Stimulated activated memory B cell treated with anti-CD40 and anti-IgM and Interleukin-4, amounts not matched to agents 10 μg/mL and 1 μg/mL and 100 μg/mL, for 72 hours (primary cell): ENCODE data around the gene SIRT1.
"Not testable (repeated sequence)": the region's sequence is repeated elsewhere in the genome, so short reads cannot be mapped to it uniquely, and the experiment has no call there.

Experiments used
- ATAC-seq: fragments of 150-1000 bp; cut with Tn5 transposase; 2 replicates; pipeline ENCODE4 v1.10.0; 2021
- H3K27ac Mint-ChIP-seq: one replicate; pipeline ENCODE4 v1.8.0; 2022; ENCODE audit warnings: mild to moderate bottlenecking, mixed read lengths
- H3K27me3 Mint-ChIP-seq: one replicate; pipeline ENCODE4 v1.8.0; 2022; ENCODE audit warnings: mixed read lengths
- H3K36me3 Mint-ChIP-seq: one replicate; pipeline ENCODE4 v1.8.0; 2022; ENCODE audit warnings: mixed read lengths
- H3K4me1 Mint-ChIP-seq: one replicate; pipeline ENCODE4 v1.8.0; 2022; ENCODE audit warnings: mixed read lengths
- H3K4me3 Mint-ChIP-seq: one replicate; pipeline ENCODE4 v1.8.0; 2022; ENCODE audit warnings: mild to moderate bottlenecking, moderate library complexity, mixed read lengths
- H3K9me3 Mint-ChIP-seq: one replicate; pipeline ENCODE4 v1.8.0; 2022; ENCODE audit warnings: mixed read lengths

Gene SIRT1

DNA sequence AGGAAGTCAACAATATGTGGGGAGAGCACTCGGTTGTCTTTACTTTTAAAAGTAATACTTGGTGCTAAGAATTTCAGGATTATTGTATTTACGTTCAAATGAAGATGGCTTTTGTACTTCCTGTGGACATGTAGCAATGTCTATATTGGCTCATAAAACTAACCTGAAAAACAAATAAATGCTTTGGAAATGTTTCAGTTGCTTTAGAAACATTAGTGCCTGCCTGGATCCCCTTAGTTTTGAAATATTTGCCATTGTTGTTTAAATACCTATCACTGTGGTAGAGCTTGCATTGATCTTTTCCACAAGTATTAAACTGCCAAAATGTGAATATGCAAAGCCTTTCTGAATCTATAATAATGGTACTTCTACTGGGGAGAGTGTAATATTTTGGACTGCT, 32.7 kb downstream of the SIRT1 start:
- no peak overlapping the region for H3K4me3 Mint-ChIP-seq
- H3K9me3 Mint-ChIP-seq = no peaks in the 10 kb centered on the region
- no peak for ATAC-seq
- H3K4me1 Mint-ChIP-seq = peaks cover 11% of the 10 kb centered on the region
- H3K36me3 Mint-ChIP-seq = peaks cover 33% of the 10 kb centered on the region
- H3K27me3 Mint-ChIP-seq = no peaks in the 10 kb centered on the region
- no peak overlapping the region for H3K27ac Mint-ChIP-seq

DNA sequence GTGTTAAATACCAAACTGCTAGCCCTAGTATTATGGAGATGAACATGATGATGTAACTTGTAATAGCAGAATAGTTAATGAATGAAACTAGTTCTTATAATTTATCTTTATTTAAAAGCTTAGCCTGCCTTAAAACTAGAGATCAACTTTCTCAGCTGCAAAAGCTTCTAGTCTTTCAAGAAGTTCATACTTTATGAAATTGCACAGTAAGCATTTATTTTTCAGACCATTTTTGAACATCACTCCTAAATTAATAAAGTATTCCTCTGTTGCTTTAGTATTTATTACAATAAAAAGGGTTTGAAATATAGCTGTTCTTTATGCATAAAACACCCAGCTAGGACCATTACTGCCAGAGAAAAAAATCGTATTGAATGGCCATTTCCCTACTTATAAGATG, 33.2 kb downstream of the SIRT1 start:
- no peak overlapping the region for H3K4me3 Mint-ChIP-seq
- peaks cover 28% of the 10 kb centered on the region for H3K36me3 Mint-ChIP-seq
- no peaks in the 10 kb centered on the region for H3K9me3 Mint-ChIP-seq
- no peak overlapping the region for H3K27ac Mint-ChIP-seq
- peaks cover 6% of the 10 kb centered on the region for H3K4me1 Mint-ChIP-seq
- no peak for ATAC-seq
- no peaks in the 10 kb centered on the region for H3K27me3 Mint-ChIP-seq

DNA sequence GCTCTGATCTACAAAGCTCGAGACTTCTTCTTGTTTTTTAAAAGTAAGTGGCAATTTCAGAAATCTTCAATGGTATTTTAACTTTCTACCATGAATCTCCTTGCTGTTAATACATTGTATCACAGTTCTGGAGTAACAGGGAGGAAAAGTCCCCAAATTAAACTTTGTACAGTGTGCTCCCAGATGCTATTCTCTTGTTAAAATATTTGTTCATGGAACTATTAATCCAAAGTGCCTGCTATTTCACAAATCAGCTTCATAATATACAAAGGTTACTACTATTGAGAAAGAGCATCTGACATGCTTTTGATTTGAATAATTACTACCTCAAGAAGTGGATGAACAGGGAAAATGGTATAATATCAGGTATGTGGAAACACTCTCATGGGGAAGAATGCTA, 36.6 kb downstream of the SIRT1 start:
- H3K27ac Mint-ChIP-seq = no peak overlapping the region
- H3K27me3 Mint-ChIP-seq = no peaks in the 10 kb centered on the region
- H3K9me3 Mint-ChIP-seq = no peaks in the 10 kb centered on the region
- no peak for ATAC-seq
- no peaks in the 10 kb centered on the region for H3K4me1 Mint-ChIP-seq
- H3K36me3 Mint-ChIP-seq = peaks cover 6% of the 10 kb centered on the region
- H3K4me3 Mint-ChIP-seq = no peak overlapping the region

DNA sequence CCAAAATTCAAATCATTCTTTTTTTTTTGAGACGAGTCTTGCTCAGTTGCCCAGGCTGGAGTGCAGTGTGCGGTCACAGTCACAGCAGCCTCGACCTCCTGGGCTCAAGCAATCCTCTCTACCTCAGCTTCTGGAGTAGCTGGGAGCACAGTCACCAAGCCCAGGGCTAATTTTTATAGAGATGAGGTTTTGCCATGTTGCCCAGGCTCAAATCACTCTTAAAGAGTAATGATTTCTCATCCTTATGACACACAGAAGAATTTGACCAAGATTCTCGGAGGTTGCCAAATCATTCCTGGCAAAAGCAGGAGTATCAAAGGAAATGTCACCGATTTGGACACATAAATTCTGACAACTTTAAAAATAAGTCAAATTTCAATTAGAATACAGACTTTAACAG, 39.1 kb downstream of the SIRT1 start:
- H3K27me3 Mint-ChIP-seq = no peaks in the 10 kb centered on the region
- no peak overlapping the region for H3K4me3 Mint-ChIP-seq
- ATAC-seq = no peak
- H3K27ac Mint-ChIP-seq = no peak overlapping the region
- no peaks in the 10 kb centered on the region for H3K9me3 Mint-ChIP-seq
- H3K36me3 Mint-ChIP-seq = peaks cover 15% of the 10 kb centered on the region
- H3K4me1 Mint-ChIP-seq = no peaks in the 10 kb centered on the region

DNA sequence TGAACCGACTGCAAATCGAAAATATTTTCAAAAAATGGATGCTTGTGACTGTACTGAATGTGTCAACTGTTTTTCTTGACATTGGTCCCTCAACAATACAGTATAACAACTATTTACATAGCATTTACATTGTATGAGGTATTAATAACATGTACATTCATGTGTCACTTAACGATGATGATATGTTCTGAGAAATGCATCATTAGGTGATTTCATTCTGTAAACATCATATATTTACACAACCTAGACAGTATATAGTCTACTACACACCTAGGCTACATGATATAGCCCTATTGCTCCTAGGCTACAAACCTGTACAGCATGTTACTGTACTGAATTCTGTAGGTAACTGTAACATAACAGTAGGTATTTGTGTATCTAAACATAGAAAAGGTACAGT, 39.7 kb downstream of the SIRT1 start:
- ATAC-seq = no peak
- H3K9me3 Mint-ChIP-seq = no peaks in the 10 kb centered on the region
- peaks cover 17% of the 10 kb centered on the region for H3K36me3 Mint-ChIP-seq
- H3K4me3 Mint-ChIP-seq = no peak overlapping the region
- H3K27ac Mint-ChIP-seq = no peak overlapping the region
- H3K27me3 Mint-ChIP-seq = no peaks in the 10 kb centered on the region
- no peaks in the 10 kb centered on the region for H3K4me1 Mint-ChIP-seq

DNA sequence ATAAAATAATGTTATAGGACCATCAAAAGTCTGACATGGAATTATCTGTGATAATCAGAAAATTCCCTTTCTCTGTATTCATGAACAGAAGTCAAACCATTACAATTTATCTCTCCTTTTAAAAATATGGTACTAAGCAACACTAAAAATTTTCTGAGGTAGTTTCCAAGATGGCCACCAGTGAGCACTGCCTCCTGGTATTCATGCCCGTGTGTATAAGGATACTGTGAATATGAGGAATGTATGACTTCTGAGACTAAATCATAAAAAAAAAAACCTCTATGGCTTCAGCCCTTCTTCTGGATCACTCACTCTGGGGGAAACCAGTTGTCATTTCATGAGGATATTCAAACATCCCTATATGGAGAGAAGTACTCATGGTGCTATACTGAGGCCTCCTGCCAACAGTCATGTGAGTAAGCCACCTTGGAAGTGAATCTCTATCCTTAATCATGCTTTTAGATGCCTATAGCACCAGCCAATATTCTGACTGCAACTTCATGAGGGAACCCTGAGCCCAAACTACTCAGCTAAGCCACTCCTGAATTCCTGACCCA, 41.1 kb downstream of the SIRT1 start:
- no peaks in the 10 kb centered on the region for H3K27me3 Mint-ChIP-seq
- H3K36me3 Mint-ChIP-seq = peaks cover 21% of the 10 kb centered on the region
- H3K9me3 Mint-ChIP-seq = no peaks in the 10 kb centered on the region
- no peak overlapping the region for H3K4me3 Mint-ChIP-seq
- H3K4me1 Mint-ChIP-seq = no peaks in the 10 kb centered on the region
- no peak overlapping the region for H3K27ac Mint-ChIP-seq
- ATAC-seq = no peak

DNA sequence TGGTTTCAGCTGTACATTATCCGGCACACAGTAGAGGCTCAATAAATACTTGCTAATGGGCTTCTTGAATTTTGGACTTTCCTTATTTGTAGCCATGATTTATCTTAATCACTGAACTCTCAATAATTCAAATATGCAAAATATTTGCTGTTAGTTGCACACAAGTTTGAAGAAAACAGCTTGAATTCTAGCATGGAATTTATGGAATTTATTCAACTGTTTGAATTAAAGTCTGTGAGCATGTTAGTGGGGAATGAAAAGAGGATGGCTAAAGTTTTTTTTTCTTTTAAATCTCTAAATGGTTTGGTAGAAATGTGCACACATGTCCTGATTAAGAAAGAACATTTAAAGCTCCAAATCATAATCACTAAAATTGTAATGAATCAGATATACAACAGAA, 42.5 kb downstream of the SIRT1 start:
- Mint-ChIP-seq H3K27me3 (no peaks in the 10 kb centered on the region), H3K36me3 (peaks cover 26% of the 10 kb centered on the region)
- no peak for ATAC-seq

DNA sequence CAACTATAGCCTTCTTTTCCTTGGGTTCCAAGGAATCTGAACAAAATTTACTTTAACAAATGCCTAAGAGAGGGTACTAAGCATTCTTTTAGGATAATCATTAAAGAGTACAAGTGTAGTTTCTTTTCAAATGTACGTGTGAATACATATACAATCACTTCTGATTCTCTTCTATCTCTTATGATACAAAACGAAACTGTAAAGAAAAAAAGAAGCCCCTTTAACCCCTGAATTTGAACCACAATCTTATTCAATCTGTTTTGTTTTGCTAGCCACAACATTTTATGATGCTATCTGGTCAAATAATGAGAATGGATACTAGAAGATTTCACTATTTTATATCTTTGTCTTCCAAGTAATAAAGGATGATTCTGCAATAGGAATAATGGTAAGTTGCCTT, 48.7 kb downstream of the SIRT1 start:
- Mint-ChIP-seq H3K4me3 (no peak overlapping the region), H3K36me3 (peaks cover 53% of the 10 kb centered on the region), H3K9me3 (no peaks in the 10 kb centered on the region), H3K27me3 (no peaks in the 10 kb centered on the region), H3K27ac (no peak overlapping the region), H3K4me1 (no peaks in the 10 kb centered on the region)
- no peak for ATAC-seq

More for the DNA sequence above, 42.5 kb downstream of the SIRT1 start:
- peak overlapping the region; percentile 49 for H3K27ac Mint-ChIP-seq
- H3K9me3 Mint-ChIP-seq = no peaks in the 10 kb centered on the region
- no peak overlapping the region for H3K4me3 Mint-ChIP-seq
- H3K4me1 Mint-ChIP-seq = no peaks in the 10 kb centered on the region

DNA sequence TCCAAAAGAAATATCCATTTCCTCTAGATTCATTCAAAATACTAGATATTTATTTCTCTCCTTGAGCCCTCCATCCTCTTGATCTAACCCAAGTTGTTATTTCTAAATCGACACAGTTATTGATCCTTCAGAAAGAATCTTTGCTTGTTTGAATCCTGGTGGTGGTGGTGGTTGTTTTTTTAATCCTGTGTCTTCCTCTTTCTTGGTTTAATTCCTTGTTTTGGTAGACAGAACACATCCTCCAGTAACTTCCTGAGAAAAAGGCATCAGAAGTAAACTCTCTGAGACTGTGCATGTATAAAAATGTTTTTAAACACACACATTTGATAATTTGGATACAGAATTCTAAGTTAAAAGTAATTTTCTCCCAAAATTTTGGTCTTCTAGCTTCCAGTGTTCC, 49.9 kb downstream of the SIRT1 start:
- H3K36me3 Mint-ChIP-seq = peaks cover 56% of the 10 kb centered on the region
- no peaks in the 10 kb centered on the region for H3K27me3 Mint-ChIP-seq
- no peak overlapping the region for H3K27ac Mint-ChIP-seq
- ATAC-seq = no peak
- H3K4me3 Mint-ChIP-seq = no peak overlapping the region
- H3K4me1 Mint-ChIP-seq = no peaks in the 10 kb centered on the region
- no peaks in the 10 kb centered on the region for H3K9me3 Mint-ChIP-seq

DNA sequence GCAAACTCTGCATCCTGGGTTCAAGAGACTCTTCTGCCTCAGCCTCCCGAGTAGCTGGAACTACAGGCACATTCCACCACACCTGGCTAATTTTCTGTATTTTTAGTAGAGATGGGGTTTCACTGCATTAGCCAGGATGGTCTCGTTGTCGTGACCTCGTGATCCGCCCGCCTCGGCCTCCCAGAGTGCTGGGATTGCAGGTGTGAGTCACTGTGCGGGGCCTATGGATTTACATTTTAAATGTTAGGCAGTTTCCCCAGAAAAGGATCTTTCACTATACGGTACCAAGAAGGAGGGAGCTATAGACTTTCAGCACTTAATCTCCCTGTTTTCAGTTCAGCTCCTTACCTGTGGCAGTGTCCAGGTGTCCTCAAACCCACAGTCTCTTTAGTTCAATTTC, 50.8 kb downstream of the SIRT1 start:
- Mint-ChIP-seq H3K4me1 (no peaks in the 10 kb centered on the region), H3K9me3 (no peaks in the 10 kb centered on the region), H3K27ac (peak overlapping the region; percentile 12), H3K36me3 (peaks cover 57% of the 10 kb centered on the region), H3K27me3 (no peaks in the 10 kb centered on the region), H3K4me3 (no peak overlapping the region)
- ATAC-seq = no peak

DNA sequence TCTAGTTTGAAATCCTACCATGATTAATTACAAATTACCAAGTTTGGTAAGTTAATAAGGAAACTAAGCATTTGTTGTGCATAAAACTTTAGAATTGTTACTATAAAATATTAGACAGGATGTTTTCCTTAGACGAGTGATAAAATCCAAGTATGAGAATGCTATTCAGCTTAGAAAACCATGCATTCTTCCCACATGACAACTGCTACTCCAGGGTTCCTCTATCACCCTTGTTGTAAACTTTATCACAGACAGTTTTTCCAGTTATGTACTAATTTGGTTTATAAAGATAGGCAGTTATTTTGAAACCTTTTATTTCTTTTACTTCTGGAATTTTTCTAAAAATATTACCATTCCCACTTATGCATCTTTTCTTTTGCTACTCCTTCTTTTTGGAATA, 52.0 kb downstream of the SIRT1 start:
- peaks cover 57% of the 10 kb centered on the region for H3K36me3 Mint-ChIP-seq
- no peak overlapping the region for H3K4me3 Mint-ChIP-seq
- no peak overlapping the region for H3K27ac Mint-ChIP-seq
- no peaks in the 10 kb centered on the region for H3K27me3 Mint-ChIP-seq
- H3K4me1 Mint-ChIP-seq = no peaks in the 10 kb centered on the region
- no peaks in the 10 kb centered on the region for H3K9me3 Mint-ChIP-seq
- no peak for ATAC-seq

DNA sequence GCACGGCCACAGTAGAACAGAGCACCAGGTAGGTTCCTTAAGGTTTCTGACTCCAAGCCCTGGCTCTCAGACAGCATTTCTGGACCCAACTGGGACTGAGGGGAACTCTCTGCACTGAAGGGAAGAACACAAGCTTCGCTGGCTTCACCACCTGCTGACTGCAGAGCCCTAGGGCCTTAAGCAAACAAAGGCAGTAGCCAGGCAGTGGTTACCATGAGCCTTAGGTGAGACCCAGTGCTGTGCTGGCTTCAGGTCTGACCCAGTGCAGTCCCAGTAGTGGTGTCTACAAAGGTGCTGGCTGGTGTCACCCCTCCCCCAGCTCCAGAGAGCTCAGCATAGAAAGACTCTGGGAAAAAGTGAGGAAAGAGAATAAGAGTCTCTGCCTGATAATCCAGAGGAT, 59.5 kb downstream of the SIRT1 start:
- Mint-ChIP-seq H3K27ac (no peak overlapping the region), H3K27me3 (no peaks in the 10 kb centered on the region), H3K4me1 (no peaks in the 10 kb centered on the region), H3K4me3 (no peak overlapping the region), H3K9me3 (peaks cover 4% of the 10 kb centered on the region), H3K36me3 (peaks cover 66% of the 10 kb centered on the region)
- no peak for ATAC-seq

DNA sequence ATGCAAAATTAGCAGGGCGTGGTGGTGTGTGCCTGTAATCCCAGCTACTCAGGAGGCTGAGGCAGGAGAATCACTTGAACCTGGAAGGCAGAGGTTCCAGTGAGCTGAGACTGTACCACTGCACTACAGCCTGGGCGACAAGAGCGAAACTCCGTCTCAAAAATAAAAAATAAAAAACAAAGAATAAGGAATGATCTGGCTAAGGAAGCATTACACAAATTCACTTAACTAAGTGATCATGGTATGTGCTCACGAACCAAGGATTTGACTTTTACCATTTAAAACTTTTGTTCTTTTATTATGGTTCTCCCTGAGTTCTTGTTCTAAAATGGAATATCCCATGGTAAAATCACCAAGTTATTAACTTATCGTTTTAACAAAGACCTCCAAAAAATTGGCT, 71.2 kb downstream of the SIRT1 start:
- Mint-ChIP-seq H3K9me3 (no peaks in the 10 kb centered on the region), H3K4me3 (no peak overlapping the region), H3K36me3 (peaks cover 48% of the 10 kb centered on the region), H3K4me1 (no peaks in the 10 kb centered on the region), H3K27ac (no peak overlapping the region), H3K27me3 (no peaks in the 10 kb centered on the region)
- ATAC-seq = no peak

DNA sequence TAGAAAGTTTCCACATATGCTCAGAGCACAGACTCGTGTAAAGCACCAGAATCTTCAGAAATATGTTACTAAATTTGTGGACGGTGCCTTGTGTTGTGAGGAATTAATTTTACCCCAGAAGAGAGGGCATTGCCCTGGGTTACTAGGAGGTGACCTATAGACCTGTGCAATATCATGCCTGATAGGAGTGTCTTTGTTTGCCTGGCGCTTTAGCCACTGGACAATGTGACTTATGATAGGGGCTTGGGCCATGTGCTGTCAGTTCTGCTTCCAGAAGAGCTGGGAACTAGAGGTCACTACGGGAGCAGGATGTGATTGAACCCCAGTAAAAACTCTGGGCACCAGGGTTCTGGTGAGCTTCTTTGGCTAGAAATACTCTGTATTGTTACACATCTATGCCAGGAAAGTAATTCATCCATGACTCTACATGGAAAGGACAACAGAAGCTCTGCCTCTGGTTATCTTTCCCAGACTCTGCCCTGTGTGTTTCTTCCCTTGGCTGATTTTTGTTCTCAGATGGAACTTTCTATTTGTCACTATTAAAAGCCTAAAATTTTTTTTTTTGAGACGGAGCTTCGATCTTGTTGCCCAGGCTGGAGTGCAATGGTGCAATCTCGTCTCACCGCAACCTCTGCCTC, 75.5 kb downstream of the SIRT1 start:
- H3K36me3 Mint-ChIP-seq = peaks cover 42% of the 10 kb centered on the region
- no peaks in the 10 kb centered on the region for H3K27me3 Mint-ChIP-seq
- H3K9me3 Mint-ChIP-seq = no peaks in the 10 kb centered on the region
- no peak for ATAC-seq
- no peak overlapping the region for H3K4me3 Mint-ChIP-seq
- no peak overlapping the region for H3K27ac Mint-ChIP-seq
- H3K4me1 Mint-ChIP-seq = no peaks in the 10 kb centered on the region

DNA sequence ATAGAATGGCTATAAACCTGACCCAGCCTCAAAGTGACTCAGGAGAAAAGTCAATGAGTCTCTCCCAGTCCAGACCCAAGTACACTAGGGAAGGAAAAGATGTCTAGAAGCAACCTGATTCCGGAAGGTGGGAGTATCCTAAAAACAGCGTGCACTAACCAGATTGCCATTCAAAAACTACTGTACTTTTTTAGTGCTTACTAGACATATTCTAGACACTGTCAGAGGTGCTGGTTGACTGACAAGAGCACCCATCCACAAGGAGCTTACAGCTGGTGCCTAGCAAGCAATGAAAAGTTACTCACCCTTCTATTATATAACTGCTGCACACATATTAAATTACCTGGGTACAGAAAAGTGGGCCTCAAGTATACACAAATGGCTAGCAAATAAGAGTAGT, 81.0 kb downstream of the SIRT1 start:
- Mint-ChIP-seq H3K27me3 (no peaks in the 10 kb centered on the region), H3K9me3 (no peaks in the 10 kb centered on the region), H3K4me1 (no peaks in the 10 kb centered on the region), H3K27ac (no peak overlapping the region), H3K4me3 (no peak overlapping the region), H3K36me3 (peaks cover 67% of the 10 kb centered on the region)
- ATAC-seq = no peak

DNA sequence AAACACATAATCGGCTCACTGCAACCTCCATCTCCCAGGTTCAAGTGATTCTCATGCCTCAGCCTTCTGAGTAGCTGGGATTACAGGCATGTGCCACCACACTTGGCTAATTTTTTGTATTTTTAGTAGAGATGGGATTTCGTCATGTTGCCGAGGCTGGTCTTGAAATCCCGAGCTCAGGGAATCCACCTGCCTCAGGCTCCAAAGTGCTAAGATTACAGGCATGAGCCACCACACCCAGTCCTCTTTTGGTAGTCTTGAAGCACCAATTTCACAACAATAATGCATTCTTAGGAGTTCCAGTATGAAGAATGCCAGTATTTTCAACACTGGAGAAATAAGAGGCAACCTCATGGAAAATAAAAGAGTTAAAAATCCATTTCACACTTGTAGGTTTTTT, 81.6 kb downstream of the SIRT1 start:
- peaks cover 67% of the 10 kb centered on the region for H3K36me3 Mint-ChIP-seq
- not testable (repeated sequence) for H3K4me1 Mint-ChIP-seq, H3K27me3 Mint-ChIP-seq

More for the DNA sequence above, 81.6 kb downstream of the SIRT1 start:
- not testable (repeated sequence) for H3K4me3 Mint-ChIP-seq, ATAC-seq, H3K27ac Mint-ChIP-seq, H3K9me3 Mint-ChIP-seq
